ENCODE measurements around the gene PRKAA1.

GRCh38 chr5:40838086-40838485, 39.9 kb upstream of the PRKAA1 start:
- no peak for TF ChIP-seq POLR2A (IDR thresholded peaks at IDR 0.05)
- TF ChIP-seq CTCF (IDR thresholded peaks at IDR 0.05 in 8 of 11, conservative IDR thresholded peaks at IDR 0.05 in 3 of 11) = no peak
